Prostate gland (tissue), 2 donors: ENCODE results near the gene GCNT3.
A peak's percentile ranks its signal among the peaks of the same experiment; 100 is the strongest.

Source experiments
- POLR2A ChIP-seq: fragments of 450-650 bp; IDR thresholded peaks from one replicate; pipeline ENCODE4 v1.6.1; 2016; ENCODE audit warnings: antibody characterized with exemption, mild to moderate bottlenecking
- POLR2AphosphoS5 ChIP-seq: sonication (generic); formaldehyde crosslinking; IDR thresholded peaks from one replicate; pipeline ENCODE4 v1.6.1; 2017; ENCODE audit warnings: antibody characterized with exemption
- TF ChIP-seq, protein P1 (sequence below), 4 experiments: fragments of 200-600 bp in 2 of 4; fragments of 450-650 bp in 2 of 4; sonication (generic) in 2 of 4; IDR thresholded peaks; 1 replicate in 3 of 4; 2 replicates in 1 of 4; pipeline ENCODE4 v1.5.1; 2016 to 2019; ENCODE audit warnings: antibody characterized with exemption in 4 of 4, mild to moderate bottlenecking in 2 of 4, moderate library complexity in 2 of 4

DNA sequence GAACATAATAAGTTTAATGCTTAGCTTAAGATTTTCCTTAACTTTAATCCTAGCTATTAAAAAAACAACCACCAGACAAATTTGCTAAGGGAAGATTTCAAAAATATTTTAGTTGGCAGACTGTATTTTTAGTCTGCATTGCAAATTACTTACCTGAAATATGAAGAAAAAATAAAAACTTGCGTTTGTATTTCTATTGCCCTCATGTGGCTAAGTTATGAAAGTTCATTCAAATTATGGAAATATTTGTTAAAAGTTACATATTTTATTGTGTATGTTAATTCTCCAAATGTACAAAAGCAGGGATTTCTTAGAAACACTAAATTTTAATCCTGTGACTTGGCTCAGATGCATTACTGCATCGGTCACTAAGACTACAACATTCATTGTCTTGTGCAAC is 30.8 kb downstream of the GCNT3 start:
- TF ChIP-seq POLR2A: no peak
- TF ChIP-seq, protein P1, sequence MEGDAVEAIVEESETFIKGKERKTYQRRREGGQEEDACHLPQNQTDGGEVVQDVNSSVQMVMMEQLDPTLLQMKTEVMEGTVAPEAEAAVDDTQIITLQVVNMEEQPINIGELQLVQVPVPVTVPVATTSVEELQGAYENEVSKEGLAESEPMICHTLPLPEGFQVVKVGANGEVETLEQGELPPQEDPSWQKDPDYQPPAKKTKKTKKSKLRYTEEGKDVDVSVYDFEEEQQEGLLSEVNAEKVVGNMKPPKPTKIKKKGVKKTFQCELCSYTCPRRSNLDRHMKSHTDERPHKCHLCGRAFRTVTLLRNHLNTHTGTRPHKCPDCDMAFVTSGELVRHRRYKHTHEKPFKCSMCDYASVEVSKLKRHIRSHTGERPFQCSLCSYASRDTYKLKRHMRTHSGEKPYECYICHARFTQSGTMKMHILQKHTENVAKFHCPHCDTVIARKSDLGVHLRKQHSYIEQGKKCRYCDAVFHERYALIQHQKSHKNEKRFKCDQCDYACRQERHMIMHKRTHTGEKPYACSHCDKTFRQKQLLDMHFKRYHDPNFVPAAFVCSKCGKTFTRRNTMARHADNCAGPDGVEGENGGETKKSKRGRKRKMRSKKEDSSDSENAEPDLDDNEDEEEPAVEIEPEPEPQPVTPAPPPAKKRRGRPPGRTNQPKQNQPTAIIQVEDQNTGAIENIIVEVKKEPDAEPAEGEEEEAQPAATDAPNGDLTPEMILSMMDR (IDR thresholded peaks at IDR 0.05): peak in 1 of 4 experiments; percentile 10
- TF ChIP-seq POLR2AphosphoS5: no peak
